Esophagus muscularis mucosa (tissue), 4 donors: Measurements from ENCODE around the gene CETN3.

ENCODE experiments used
- EP300 ChIP-seq: sonication (generic); formaldehyde crosslinking; IDR thresholded peaks from one replicate; pipeline ENCODE4 v1.6.1; 2017; ENCODE audit warnings: antibody characterized with exemption
- POLR2A ChIP-seq: fragments of 450-650 bp; IDR thresholded peaks from one replicate; pipeline ENCODE4 v1.6.1; 2017; ENCODE audit warnings: antibody characterized with exemption, moderate library complexity, mild to moderate bottlenecking, low read depth
- POLR2AphosphoS5 ChIP-seq, 2 donors: sonication (generic); formaldehyde crosslinking; IDR thresholded peaks; one replicate each; pipeline ENCODE4 v1.6.1; 2017; ENCODE audit warnings: antibody characterized with exemption in 2 of 2
- TF ChIP-seq, protein P1 (sequence below), 3 experiments: fragments of 200-600 bp in 2 of 3; fragments of 450-650 bp in 1 of 3; sonication (generic) in 2 of 3; IDR thresholded peaks; one replicate each; pipeline ENCODE4 v1.5.1; 2017 to 2019; ENCODE audit warnings: antibody characterized with exemption in 3 of 3, mild to moderate bottlenecking in 2 of 3, moderate library complexity in 1 of 3

DNA sequence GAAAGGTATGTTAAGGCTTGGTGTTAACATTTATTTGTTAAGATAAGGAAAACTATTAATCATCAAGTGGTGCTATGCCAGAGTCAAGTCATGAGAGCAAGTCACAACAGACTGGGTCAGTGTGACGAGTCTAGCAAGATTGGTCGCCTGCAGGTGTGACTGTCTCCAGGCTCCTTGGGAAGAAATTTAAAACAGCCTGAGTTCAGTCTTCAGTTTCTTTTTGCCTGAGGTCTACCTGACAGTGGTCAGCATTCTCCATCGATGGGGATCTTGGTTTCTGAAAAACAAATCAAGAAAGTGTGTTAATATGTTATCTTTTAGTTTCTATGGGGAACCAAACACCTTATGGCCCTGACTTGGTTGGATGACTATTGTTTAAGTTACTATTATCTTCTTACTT is 56.3 kb downstream of the CETN3 start:
- no peak for TF ChIP-seq POLR2A
- TF ChIP-seq, protein P1, sequence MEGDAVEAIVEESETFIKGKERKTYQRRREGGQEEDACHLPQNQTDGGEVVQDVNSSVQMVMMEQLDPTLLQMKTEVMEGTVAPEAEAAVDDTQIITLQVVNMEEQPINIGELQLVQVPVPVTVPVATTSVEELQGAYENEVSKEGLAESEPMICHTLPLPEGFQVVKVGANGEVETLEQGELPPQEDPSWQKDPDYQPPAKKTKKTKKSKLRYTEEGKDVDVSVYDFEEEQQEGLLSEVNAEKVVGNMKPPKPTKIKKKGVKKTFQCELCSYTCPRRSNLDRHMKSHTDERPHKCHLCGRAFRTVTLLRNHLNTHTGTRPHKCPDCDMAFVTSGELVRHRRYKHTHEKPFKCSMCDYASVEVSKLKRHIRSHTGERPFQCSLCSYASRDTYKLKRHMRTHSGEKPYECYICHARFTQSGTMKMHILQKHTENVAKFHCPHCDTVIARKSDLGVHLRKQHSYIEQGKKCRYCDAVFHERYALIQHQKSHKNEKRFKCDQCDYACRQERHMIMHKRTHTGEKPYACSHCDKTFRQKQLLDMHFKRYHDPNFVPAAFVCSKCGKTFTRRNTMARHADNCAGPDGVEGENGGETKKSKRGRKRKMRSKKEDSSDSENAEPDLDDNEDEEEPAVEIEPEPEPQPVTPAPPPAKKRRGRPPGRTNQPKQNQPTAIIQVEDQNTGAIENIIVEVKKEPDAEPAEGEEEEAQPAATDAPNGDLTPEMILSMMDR (IDR thresholded peaks at IDR 0.05): no peak
- TF ChIP-seq POLR2AphosphoS5 (IDR thresholded peaks at IDR 0.05): no peak
- TF ChIP-seq EP300: no peak
